WTC11 (cell line): ENCODE data around the gene LY9.

Source experiments
- ARID4B ChIP-seq: sonication (generic); formaldehyde crosslinking; IDR thresholded peaks from 2 replicates; pipeline ENCODE4 v1.8.0; 2023; ENCODE audit warnings: missing genetic modification reagents, mild to moderate bottlenecking, borderline replicate concordance
- CTCF ChIP-seq: fragments of 200-600 bp; IDR thresholded peaks from 2 replicates; pipeline ENCODE4 v1.8.0; 2022; ENCODE audit warnings: antibody characterized with exemption
- E2F1 ChIP-seq: sonication (generic); formaldehyde crosslinking; IDR thresholded peaks from 2 replicates; pipeline ENCODE4 v1.8.0; 2022; ENCODE audit warnings: mild to moderate bottlenecking, missing genetic modification reagents
- ESRRA ChIP-seq: sonication (generic); formaldehyde crosslinking; IDR thresholded peaks from 2 replicates; pipeline ENCODE4 v1.8.1; 2022; ENCODE audit warnings: mild to moderate bottlenecking, missing genetic modification reagents, borderline replicate concordance
- ETV6 ChIP-seq: sonication (generic); formaldehyde crosslinking; IDR thresholded peaks from 2 replicates; pipeline ENCODE4 v1.8.1; 2022; ENCODE audit warnings: mild to moderate bottlenecking, missing genetic modification reagents

- TF ChIP-seq CTCF (no peak), ESRRA (CRISPR knock-in tag) (no peak), E2F1 (CRISPR knock-in tag) (no peak), ETV6 (CRISPR knock-in tag) (no peak), ARID4B (CRISPR knock-in tag) (no peak)
Measured at GRCh38 chr1:160814856-160815255, 18.9 kb downstream of the LY9 start.
